Measurements from ENCODE around the gene PKD1L1. TPM values are rescaled to one million over a fixed set of nuclear protein-coding genes. Genes with fewer than 3 reads are reported as not detected.

PKD1L1 gene
- total RNA-seq, 1 donor from 2014 or later, result 4.8 TPM

- H3K27ac Mint-ChIP-seq (ENCODE audit: unreplicated experiment), result no peak overlapping the region
- DNase-seq (ENCODE audit: low spot score), result no peak
Observed at GRCh38 chr7:47827351-47827756, 120.9 kb downstream of the PKD1L1 start.

GRCh38 chr7:47826754-47827153 lies 121.5 kb downstream of the PKD1L1 start:
- Mint-ChIP-seq H3K27me3 (ENCODE audit: unreplicated experiment) (peaks cover 9% of the 10 kb centered on the region), H3K4me1 (ENCODE audit: unreplicated experiment) (no peaks in the 10 kb centered on the region), H3K36me3 (ENCODE audit: low read depth, unreplicated experiment) (no peaks in the 10 kb centered on the region), H3K9me3 (ENCODE audit: unreplicated experiment) (no peaks in the 10 kb centered on the region), H3K4me3 (ENCODE audit: unreplicated experiment) (no peak overlapping the region), H3K27ac (ENCODE audit: unreplicated experiment) (no peak overlapping the region)
- TF ChIP-seq CTCF (IDR thresholded peaks at IDR 0.05; ENCODE audit: unreplicated experiment), result no peak
- DNase-seq (ENCODE audit: low spot score), result no peak

More at GRCh38 chr7:47827351-47827756, 120.9 kb downstream of the PKD1L1 start:
- Mint-ChIP-seq H3K4me3 (ENCODE audit: unreplicated experiment) (no peak overlapping the region), H3K4me1 (ENCODE audit: unreplicated experiment) (no peaks in the 10 kb centered on the region), H3K27me3 (ENCODE audit: unreplicated experiment) (peaks cover 11% of the 10 kb centered on the region), H3K9me3 (ENCODE audit: unreplicated experiment) (no peaks in the 10 kb centered on the region), H3K36me3 (ENCODE audit: low read depth, unreplicated experiment) (no peaks in the 10 kb centered on the region)
- TF ChIP-seq CTCF (IDR thresholded peaks at IDR 0.05; ENCODE audit: unreplicated experiment), result no peak

GRCh38 chr7:47819607-47819920 lies 128.7 kb downstream of the PKD1L1 start:
- no peaks in the 10 kb centered on the region for H3K4me1 Mint-ChIP-seq (ENCODE audit: unreplicated experiment)
- H3K27me3 Mint-ChIP-seq (ENCODE audit: unreplicated experiment), result no peaks in the 10 kb centered on the region
- no peaks in the 10 kb centered on the region for H3K36me3 Mint-ChIP-seq (ENCODE audit: low read depth, unreplicated experiment)
- no peak overlapping the region for H3K27ac Mint-ChIP-seq (ENCODE audit: unreplicated experiment)
- H3K9me3 Mint-ChIP-seq (ENCODE audit: unreplicated experiment), result no peaks in the 10 kb centered on the region
- no peak overlapping the region for H3K4me3 Mint-ChIP-seq (ENCODE audit: unreplicated experiment)
- peak; percentile 34 for TF ChIP-seq CTCF (IDR thresholded peaks at IDR 0.05; ENCODE audit: unreplicated experiment)
- no peak for DNase-seq (ENCODE audit: low spot score)

GRCh38 chr7:47818796-47819606 lies 129.3 kb downstream of the PKD1L1 start:
- peak; percentile 73 for DNase-seq (ENCODE audit: low spot score)
- Mint-ChIP-seq H3K27ac (ENCODE audit: unreplicated experiment) (no peak overlapping the region), H3K27me3 (ENCODE audit: unreplicated experiment) (no peaks in the 10 kb centered on the region), H3K4me3 (ENCODE audit: unreplicated experiment) (no peak overlapping the region), H3K36me3 (ENCODE audit: low read depth, unreplicated experiment) (no peaks in the 10 kb centered on the region), H3K4me1 (ENCODE audit: unreplicated experiment) (no peaks in the 10 kb centered on the region), H3K9me3 (ENCODE audit: unreplicated experiment) (no peaks in the 10 kb centered on the region)
- TF ChIP-seq CTCF (IDR thresholded peaks at IDR 0.05; ENCODE audit: unreplicated experiment), result peak; percentile 87

GRCh38 chr7:47817917-47818316 lies 130.3 kb downstream of the PKD1L1 start:
- Mint-ChIP-seq H3K4me3 (ENCODE audit: unreplicated experiment) (no peak overlapping the region), H3K36me3 (ENCODE audit: low read depth, unreplicated experiment) (no peaks in the 10 kb centered on the region), H3K4me1 (ENCODE audit: unreplicated experiment) (no peaks in the 10 kb centered on the region), H3K9me3 (ENCODE audit: unreplicated experiment) (no peaks in the 10 kb centered on the region), H3K27ac (ENCODE audit: unreplicated experiment) (no peak overlapping the region), H3K27me3 (ENCODE audit: unreplicated experiment) (no peaks in the 10 kb centered on the region)
- no peak for TF ChIP-seq CTCF (IDR thresholded peaks at IDR 0.05; ENCODE audit: unreplicated experiment)
- no peak for DNase-seq (ENCODE audit: low spot score)
